Astrocyte of the cerebellum (primary cell): Measurements from ENCODE around the gene RELN.

Experiments used
- DNase-seq: peaks from one replicate; pipeline ENCODE4 v3.0.0-alpha.2; 2011; ENCODE audit warnings: low read depth
- H3K4me3 ChIP-seq: 2 replicates; pipeline ENCODE4 v1.5.1; 2011; ENCODE audit warnings: mild to moderate bottlenecking, low read depth, low read length, moderate library complexity
- CTCF ChIP-seq: IDR thresholded peaks from 2 replicates; pipeline ENCODE4 v1.5.1; 2012; ENCODE audit warnings: low read length, low read depth, moderate library complexity, mild to moderate bottlenecking; ENCODE audit errors: missing control alignments
- in situ Hi-C: cut with HindIII; loops from 2 replicates; pipeline ENCODE4 v1.10.0; 2017; ENCODE audit warnings: low sequenced_read_pairs

RELN gene

GRCh38 chr7:103952408-103952807 is 37.0 kb downstream of the RELN start:
- DNase-seq, result no peak
- in situ Hi-C loops, result no loop called here

GRCh38 chr7:103951311-103951710 is 38.1 kb downstream of the RELN start:
- H3K4me3 ChIP-seq, result no peak overlapping the region
- DNase-seq, result no peak
- in situ Hi-C loops, result no loop called here
- TF ChIP-seq CTCF, result no peak

More at GRCh38 chr7:103952408-103952807, 37.0 kb downstream of the RELN start:
- H3K4me3 ChIP-seq, result no peak overlapping the region
- no peak for TF ChIP-seq CTCF

GRCh38 chr7:103949374-103949773 is 40.1 kb downstream of the RELN start:
- DNase-seq, result no peak
- no peak for TF ChIP-seq CTCF
- H3K4me3 ChIP-seq, result no peak overlapping the region
- in situ Hi-C loops, result no loop called here

GRCh38 chr7:103947026-103947655 is 42.3 kb downstream of the RELN start:
- no peak for DNase-seq
- no peak for TF ChIP-seq CTCF
- H3K4me3 ChIP-seq, result no peak overlapping the region
- in situ Hi-C loops, result no loop called here

GRCh38 chr7:103944230-103944900 is 45.1 kb downstream of the RELN start:
- no peak overlapping the region for H3K4me3 ChIP-seq
- no peak for DNase-seq
- TF ChIP-seq CTCF, result no peak
- in situ Hi-C loops, result no loop called here

GRCh38 chr7:103941976-103942375 is 47.5 kb downstream of the RELN start:
- no peak for DNase-seq
- H3K4me3 ChIP-seq, result no peak overlapping the region
- no peak for TF ChIP-seq CTCF
- in situ Hi-C loops, result no loop called here
